Measurements from ENCODE around the gene DDN.
A peak's percentile ranks its signal among the peaks of the same experiment; 100 is the strongest.

DDN gene

GRCh38 chr12:48970702-48971334 is 28.4 kb downstream of the DDN start:
- TF ChIP-seq CTCF (IDR thresholded peaks at IDR 0.05), result no peak
- H3K4me3 ChIP-seq, result peak overlapping the region; percentile 63
- DNase-seq (ENCODE audit: low spot score), result no peak
- H3K27ac ChIP-seq, result no peak overlapping the region

GRCh38 chr12:48969833-48970701 is 29.1 kb downstream of the DDN start:
- H3K4me3 ChIP-seq, result peak overlapping the region; percentile 50
- no peak for TF ChIP-seq CTCF (IDR thresholded peaks at IDR 0.05)
- no peak for DNase-seq (ENCODE audit: low spot score)
- H3K27ac ChIP-seq, result no peak overlapping the region

GRCh38 chr12:48969160-48969771 is 29.9 kb downstream of the DDN start:
- TF ChIP-seq CTCF (IDR thresholded peaks at IDR 0.05), result no peak
- Histone ChIP-seq H3K27ac (no peak overlapping the region), H3K4me3 (no peak overlapping the region)
- no peak for DNase-seq (ENCODE audit: low spot score)

GRCh38 chr12:48968467-48968866 is 30.7 kb downstream of the DDN start:
- no peak for DNase-seq (ENCODE audit: low spot score)
- no peak for TF ChIP-seq CTCF (IDR thresholded peaks at IDR 0.05)
- Histone ChIP-seq H3K27ac (no peak overlapping the region), H3K4me3 (no peak overlapping the region)

GRCh38 chr12:48967991-48968390 is 31.2 kb downstream of the DDN start:
- H3K27ac ChIP-seq, result no peak overlapping the region
- no peak overlapping the region for H3K4me3 ChIP-seq
- TF ChIP-seq CTCF (IDR thresholded peaks at IDR 0.05), result no peak
- DNase-seq (ENCODE audit: low spot score), result no peak

- no peak for DNase-seq (ENCODE audit: low spot score)
- Histone ChIP-seq H3K27ac (no peak overlapping the region), H3K4me3 (no peak overlapping the region)
- no peak for TF ChIP-seq CTCF (IDR thresholded peaks at IDR 0.05)
Observed at GRCh38 chr12:48966177-48966895, 32.8 kb downstream of the DDN start.
